Anterior cingulate cortex (tissue), 58 donors: Measurements from ENCODE around the gene BARX1.
A peak's percentile ranks its signal among the peaks of the same experiment; 100 is the strongest.
"Not testable (repeated sequence)": the region's sequence is repeated elsewhere in the genome, so short reads cannot be mapped to it uniquely, and the experiment has no call there.

Experiments used
- DNase-seq, 58 donors: peaks; one replicate each; lab custom pipeline; 2025; lab: John Stamatoyannopoulos, UW

The BARX1 gene

GRCh38 chr9:93955111-93955980 lies at the start of gene BARX1:
BARX1 (minus strand) TSS chr9:93955355; CDS start chr9:93955146, 209 bp downstream.
- DNase-seq: no peak

GRCh38 chr9:94002316-94003140 lies 47.4 kb upstream of the BARX1 start:
- DNase-seq: peak in 3 of 58 donors; percentile 1 to 10 (median 2)

- no peak for DNase-seq
Observed at GRCh38 chr9:93996863-93997262, 41.7 kb upstream of the BARX1 start.

DNA sequence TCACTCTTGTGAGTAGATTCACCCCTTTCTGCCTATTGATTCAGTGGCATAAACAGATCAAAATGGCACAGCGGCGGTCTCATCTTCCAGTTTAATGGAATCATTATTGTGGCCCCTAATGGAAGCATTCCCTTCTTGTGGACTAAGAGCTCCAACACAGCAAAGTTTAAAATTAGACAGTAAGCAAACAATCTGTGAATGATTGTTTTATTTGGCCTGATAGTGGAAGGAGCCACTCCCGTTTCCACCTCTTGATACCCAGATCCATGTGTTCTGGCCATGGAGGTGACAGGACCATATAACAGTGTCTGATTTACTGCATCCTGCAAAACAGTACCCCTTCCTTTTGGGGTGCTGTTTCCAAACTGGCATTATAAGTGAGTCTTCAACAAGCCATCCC lies 41.2 kb upstream of the BARX1 start:
- DNase-seq: no peak

GRCh38 chr9:93994545-93994944 lies 39.4 kb upstream of the BARX1 start:
- no peak for DNase-seq

GRCh38 chr9:93994132-93994531 lies 39.0 kb upstream of the BARX1 start:
- DNase-seq: no peak

DNA sequence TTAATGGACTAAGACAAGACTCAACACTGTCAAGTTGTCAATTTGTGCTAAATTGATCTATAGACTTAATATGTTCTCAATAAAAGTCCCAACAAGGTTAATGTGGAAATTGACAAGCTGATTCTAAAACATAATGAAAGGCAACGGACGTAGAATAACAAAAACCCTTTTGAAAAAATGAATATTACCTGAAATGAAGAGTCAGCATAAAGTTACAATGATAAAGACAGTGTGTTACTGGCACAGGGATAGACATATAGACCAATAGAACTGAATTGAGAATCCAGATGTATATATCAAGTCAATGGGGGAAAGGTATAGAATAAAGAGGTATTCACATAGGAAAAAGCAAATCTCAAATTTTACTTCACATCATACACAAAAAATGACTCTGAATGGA lies 37.7 kb upstream of the BARX1 start:
- DNase-seq: no peak

DNA sequence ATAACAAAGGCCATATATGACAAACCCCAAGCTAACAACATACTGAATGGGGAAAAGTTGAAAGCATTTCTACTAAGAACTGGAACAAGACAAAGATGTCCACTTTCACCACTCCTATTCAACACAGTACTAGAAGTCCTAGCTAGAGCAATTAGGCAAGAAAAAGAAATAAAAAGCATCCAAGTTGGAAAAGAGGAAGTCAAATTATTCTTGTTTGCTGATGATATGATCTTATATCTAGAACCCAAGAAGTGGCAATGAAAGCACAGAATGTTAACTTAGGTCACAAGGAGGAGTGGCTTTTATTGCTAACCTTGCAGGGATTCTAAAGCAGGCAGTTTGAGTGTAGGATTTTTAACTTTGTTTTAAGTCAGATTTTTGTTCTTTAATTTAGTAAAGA lies 35.3 kb upstream of the BARX1 start:
- DNase-seq: no peak

DNA sequence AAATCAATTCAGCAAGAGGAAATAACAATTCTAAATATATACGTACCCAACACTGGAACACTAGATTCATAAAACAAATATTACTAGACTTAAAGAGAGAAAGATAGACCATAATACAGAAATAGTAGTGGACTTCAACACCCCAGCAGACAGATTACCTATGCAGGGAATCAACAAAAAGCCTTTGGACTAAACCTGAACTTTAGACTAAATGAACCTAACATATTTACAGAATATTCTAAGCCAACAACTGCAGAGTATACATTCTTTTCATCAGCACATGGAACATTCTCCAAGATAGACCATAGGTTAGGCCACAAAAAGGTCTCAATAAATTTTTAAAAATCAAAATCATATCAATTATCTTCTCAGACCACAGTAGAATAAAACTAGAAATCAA lies 32.9 kb upstream of the BARX1 start:
- no peak for DNase-seq

DNA sequence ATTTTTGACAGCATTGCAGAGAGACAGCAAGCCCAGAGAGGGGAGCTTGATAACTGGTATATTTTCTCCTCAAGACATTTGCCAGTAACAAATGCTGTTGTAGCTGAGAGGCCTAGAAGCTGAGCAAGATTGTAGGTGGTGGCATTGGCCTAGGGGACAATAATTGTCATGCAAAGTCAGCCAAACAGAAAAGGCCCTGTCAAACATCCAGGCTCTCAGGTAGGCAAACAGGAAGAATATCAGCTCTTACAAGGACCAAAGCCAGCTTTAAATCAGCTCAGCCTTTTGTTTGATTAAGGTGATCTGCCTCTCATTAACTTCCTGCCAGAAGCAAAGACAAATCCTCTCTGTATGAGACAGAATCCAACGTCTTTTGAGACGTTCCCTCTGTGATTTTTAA lies 29.7 kb upstream of the BARX1 start:
- no peak for DNase-seq

GRCh38 chr9:93983875-93984274 lies 28.7 kb upstream of the BARX1 start:
- DNase-seq: no peak

DNA sequence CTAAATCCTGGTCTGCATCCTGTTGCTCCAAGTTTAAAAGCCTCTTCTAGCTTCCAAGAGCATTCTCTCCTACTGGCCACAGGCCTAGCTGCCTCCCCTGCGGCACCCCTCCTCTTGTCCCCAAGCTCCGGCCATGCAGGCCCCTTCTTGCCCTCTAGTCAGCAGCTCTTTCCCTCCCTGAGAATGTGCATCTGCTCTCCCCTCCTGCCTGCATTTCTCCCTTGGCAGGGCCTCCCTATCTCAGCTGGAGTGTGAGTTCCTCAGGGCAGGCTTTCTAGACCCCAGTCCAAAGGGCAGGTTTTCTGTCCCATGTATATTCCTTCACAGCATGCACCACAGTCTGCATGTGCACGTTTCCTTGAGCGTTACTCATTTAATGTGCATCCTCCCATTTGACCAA lies 24.6 kb upstream of the BARX1 start:
- no peak for DNase-seq

DNA sequence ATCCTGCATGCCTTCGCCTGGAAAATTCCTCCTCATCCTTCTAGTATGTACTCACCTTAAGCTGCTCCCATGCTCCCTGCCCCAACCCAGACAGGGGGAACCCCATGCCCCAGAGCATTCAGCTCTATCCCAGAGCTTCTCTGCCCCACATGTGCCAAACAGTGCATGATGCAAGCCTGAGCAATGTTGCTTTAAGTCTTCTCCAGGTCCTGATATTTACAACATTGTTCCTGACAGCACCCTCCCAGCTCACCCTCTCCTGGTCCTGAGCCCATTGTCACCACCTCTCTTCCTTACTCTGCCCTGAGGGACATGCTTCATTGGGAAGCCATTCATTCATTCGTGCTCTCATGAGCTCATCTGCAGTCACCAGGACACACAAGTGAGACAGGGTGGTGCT lies 23.4 kb upstream of the BARX1 start:
- no peak for DNase-seq

DNA sequence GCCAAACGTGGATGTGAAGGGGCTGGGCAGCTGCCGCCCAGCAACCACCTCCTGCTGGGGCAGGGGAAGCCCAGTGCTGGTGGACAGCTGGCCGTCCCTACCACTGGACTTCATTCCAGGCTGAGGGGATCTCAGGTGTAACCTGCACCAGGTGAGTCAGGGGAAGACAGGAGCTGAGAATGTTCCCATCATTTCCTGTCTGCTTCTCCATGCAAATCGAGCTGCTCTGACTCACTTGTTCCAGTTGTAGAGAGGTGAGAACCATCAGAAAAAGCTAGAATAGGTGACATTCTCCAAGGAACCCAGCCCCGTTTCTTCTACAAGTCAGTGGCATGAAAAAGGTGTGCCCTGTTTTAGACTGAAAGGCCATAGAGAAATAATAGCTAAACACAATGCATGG lies 21.8 kb upstream of the BARX1 start:
- no peak for DNase-seq

DNA sequence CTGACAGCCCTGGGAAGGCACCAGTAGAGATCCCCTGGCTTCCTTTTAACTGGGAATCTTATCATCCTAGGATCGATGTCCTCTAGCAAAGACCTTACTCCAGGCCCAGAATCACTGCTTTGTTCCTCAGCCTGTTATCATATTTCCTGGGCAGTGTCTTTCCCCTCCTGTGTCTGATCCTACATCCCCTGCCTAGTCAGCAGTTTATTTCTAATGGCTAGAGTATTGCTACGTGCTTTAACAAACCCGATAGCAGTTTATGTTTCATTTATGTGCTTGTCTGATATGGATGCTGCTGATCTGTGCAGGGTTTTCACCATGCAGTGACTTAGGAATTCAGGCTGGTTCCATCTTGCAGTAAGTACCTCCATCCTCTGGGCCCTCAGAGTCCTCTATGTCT lies 20.9 kb upstream of the BARX1 start:
- no peak for DNase-seq

DNA sequence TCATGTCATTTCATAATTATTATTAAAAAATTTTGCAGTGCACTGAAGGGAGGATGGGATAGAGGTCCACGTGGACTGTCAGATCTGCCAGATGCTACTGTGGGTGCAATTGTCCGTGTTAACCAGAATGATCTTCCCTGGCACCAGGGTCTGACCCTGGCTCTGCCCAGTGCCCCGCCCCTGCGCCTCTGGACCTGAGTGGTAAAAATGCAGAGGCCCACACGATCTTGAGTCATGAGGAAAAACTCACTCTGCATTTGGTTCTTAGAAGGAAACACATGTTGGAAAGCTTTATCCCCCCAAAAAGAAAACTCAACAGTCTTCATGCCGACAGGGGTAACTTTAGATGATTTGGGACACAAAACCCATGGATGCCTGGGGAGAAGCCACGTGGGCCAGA lies 20.1 kb upstream of the BARX1 start:
- no peak for DNase-seq

DNA sequence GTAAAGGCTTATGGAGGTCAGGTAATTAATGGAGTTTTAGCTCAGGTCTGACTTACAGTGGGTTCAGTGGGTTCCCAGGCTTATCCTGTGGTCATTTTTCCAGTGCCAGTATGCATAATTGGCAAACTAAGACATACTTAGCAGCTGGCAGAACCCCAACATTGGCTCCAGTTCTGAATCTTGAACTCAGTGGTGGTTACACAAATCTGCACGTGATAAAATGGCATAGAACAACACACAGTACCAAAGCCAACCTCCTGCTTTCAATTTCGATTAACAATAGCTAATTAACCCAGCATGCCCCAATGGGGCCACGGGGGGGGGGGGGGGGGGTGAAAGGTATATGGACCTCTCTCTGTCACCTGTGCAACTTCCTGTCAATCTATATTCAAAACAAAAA lies 19.0 kb upstream of the BARX1 start:
- no peak for DNase-seq

DNA sequence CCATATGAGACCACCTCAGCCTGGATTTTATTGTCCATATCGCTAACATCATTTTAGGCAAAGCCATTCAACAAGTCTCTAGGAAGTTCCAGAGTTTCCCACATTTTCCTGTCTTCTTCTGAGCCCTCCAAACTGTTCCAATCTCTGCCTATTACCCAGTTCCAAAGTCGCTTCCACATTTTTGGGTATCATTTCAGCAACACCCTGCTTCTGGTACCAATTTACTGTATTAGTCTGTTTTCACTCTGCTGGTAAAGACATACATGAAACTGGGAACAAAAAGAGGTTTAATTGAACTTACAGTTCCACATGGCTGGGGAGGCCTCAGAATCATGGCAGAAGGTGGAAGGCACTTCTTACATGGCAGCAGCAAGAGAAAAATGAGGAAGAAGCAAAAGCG lies 17.5 kb upstream of the BARX1 start:
- not testable (repeated sequence) for DNase-seq

DNA sequence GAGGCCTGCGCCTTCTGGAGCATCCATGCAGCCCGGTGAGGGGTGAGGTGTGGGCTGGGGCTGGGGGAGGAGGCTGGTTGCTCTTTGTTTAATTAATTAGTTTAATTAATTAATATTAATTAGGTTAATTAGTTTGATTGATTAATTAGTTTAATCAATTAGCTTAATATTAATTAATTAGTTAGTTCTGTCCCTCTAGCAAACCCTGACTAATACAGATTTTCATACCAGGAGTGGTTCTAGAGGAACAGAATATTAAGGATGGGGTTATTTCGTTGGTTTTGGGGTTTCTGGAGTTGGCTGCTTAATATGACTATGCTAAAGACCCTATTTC lies 14.1 kb upstream of the BARX1 start:
- DNase-seq: no peak

- no peak for DNase-seq
Observed at GRCh38 chr9:93968451-93969327, 13.5 kb upstream of the BARX1 start.
